Breast epithelium (tissue), 3 donors: ENCODE data around the gene BICD1.

Source experiments
- CTCF ChIP-seq, 3 donors: fragments of 450-650 bp; IDR thresholded peaks; one replicate each; pipeline ENCODE4 v1.5.1; 2016 to 2017; ENCODE audit warnings: antibody characterized with exemption in 3 of 3, mild to moderate bottlenecking in 3 of 3, moderate library complexity in 3 of 3
- POLR2AphosphoS5 ChIP-seq, 3 donors: sonication (generic); formaldehyde crosslinking; IDR thresholded peaks; one replicate each; pipeline ENCODE4 v1.6.1; 2017; ENCODE audit warnings: antibody characterized with exemption in 3 of 3

GRCh38 chr12:32418221-32418620 is 311.6 kb downstream of the BICD1 start:
- no peak for TF ChIP-seq POLR2AphosphoS5 (IDR thresholded peaks at IDR 0.05)
- no peak for TF ChIP-seq CTCF (IDR thresholded peaks at IDR 0.05)
